Glomerular visceral epithelial cell (primary cell): ENCODE measurements around the gene MRPL18.

Experiments
- DNase-seq: peaks from one replicate; pipeline ENCODE4 v3.0.0-alpha.2; 2016; ENCODE audit errors: extremely low spot score

MRPL18 gene

GRCh38 chr6:159842035-159842434, 51.8 kb downstream of the MRPL18 start:
- peak; percentile 26 for DNase-seq

- DNase-seq = no peak
Measured at GRCh38 chr6:159844737-159845645, 54.7 kb downstream of the MRPL18 start.
